Transverse colon (tissue), 4 donors: ENCODE results near the gene CNOT4.

ENCODE experiments used
- POLR2AphosphoS5 ChIP-seq, 3 donors: sonication (generic); formaldehyde crosslinking; IDR thresholded peaks; one replicate each; pipeline ENCODE4 v1.6.1; 2016; ENCODE audit warnings: antibody characterized with exemption in 3 of 3
- TF ChIP-seq, protein P1 (sequence below), 5 experiments: fragments of 200-600 bp in 3 of 5; fragments of 450-650 bp in 2 of 5; sonication (generic) in 3 of 5; IDR thresholded peaks; 1 replicate in 2 of 5; 2 replicates in 3 of 5; pipeline ENCODE4 v1.5.1; 2016 to 2017; ENCODE audit warnings: antibody characterized with exemption in 5 of 5, inconsistent platforms in 3 of 5, mild to moderate bottlenecking in 2 of 5, moderate library complexity in 1 of 5

DNA sequence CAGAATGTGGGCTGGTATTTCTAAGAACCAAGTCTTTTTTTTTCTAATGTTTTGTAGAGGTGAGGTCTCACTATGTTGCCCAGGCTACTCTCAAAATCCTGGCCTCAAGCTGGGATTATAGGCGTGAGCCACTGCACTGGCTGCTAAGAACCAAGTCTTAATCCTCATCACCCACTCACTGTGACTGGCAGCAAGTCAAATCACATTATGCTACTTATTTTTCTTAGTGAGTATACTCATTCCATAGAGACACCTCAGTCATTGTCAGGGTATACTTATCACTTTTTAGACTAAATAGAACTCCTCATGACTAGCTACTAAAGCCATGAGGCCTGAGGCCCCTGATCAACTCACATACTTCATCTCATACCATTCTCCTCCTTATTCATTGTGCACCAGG lies 160.2 kb downstream of the CNOT4 start:
- TF ChIP-seq, protein P1, sequence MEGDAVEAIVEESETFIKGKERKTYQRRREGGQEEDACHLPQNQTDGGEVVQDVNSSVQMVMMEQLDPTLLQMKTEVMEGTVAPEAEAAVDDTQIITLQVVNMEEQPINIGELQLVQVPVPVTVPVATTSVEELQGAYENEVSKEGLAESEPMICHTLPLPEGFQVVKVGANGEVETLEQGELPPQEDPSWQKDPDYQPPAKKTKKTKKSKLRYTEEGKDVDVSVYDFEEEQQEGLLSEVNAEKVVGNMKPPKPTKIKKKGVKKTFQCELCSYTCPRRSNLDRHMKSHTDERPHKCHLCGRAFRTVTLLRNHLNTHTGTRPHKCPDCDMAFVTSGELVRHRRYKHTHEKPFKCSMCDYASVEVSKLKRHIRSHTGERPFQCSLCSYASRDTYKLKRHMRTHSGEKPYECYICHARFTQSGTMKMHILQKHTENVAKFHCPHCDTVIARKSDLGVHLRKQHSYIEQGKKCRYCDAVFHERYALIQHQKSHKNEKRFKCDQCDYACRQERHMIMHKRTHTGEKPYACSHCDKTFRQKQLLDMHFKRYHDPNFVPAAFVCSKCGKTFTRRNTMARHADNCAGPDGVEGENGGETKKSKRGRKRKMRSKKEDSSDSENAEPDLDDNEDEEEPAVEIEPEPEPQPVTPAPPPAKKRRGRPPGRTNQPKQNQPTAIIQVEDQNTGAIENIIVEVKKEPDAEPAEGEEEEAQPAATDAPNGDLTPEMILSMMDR (IDR thresholded peaks at IDR 0.05), result no peak
- TF ChIP-seq POLR2AphosphoS5 (IDR thresholded peaks at IDR 0.05), result no peak
